PFSK-1 (cell line): ENCODE data around the gene TNNC1.

ENCODE experiments used
- FOXP2 ChIP-seq: optimal IDR thresholded peaks from 2 replicates; pipeline ENCODE3; 2011; ENCODE audit warnings: borderline replicate concordance, control low read depth, inconsistent platforms; ENCODE audit not compliant: insufficient read depth; ENCODE audit errors: extremely low read length, extremely low read depth
- POLR2AphosphoS5 ChIP-seq: IDR thresholded peaks from 2 replicates; pipeline ENCODE4 v1.6.1; 2012; ENCODE audit warnings: low read depth, mild to moderate bottlenecking, control low read depth, low read length, moderate library complexity
- SIN3A ChIP-seq: IDR thresholded peaks from 2 replicates; pipeline ENCODE4 v1.6.1; 2012; ENCODE audit warnings: mild to moderate bottlenecking, low read length, moderate library complexity, borderline replicate concordance; ENCODE audit not compliant: insufficient read depth
- TAF1 ChIP-seq: IDR thresholded peaks from 2 replicates; pipeline ENCODE4 v1.6.1; 2012; ENCODE audit warnings: low read length, control low read depth, borderline replicate concordance; ENCODE audit not compliant: insufficient read depth
- TF ChIP-seq, protein P1 (sequence below), 2 experiments: IDR thresholded peaks; 2 replicates each; pipeline versions ENCODE4 v1.6.1 to v1.8.0; 2011 to 2012; ENCODE audit warnings: low read depth in 2 of 2, low read length in 2 of 2, control low read depth in 1 of 2, inconsistent platforms in 1 of 2, mild to moderate bottlenecking in 1 of 2, moderate library complexity in 1 of 2; ENCODE audit not compliant: insufficient read depth in 1 of 2

Gene TNNC1

DNA sequence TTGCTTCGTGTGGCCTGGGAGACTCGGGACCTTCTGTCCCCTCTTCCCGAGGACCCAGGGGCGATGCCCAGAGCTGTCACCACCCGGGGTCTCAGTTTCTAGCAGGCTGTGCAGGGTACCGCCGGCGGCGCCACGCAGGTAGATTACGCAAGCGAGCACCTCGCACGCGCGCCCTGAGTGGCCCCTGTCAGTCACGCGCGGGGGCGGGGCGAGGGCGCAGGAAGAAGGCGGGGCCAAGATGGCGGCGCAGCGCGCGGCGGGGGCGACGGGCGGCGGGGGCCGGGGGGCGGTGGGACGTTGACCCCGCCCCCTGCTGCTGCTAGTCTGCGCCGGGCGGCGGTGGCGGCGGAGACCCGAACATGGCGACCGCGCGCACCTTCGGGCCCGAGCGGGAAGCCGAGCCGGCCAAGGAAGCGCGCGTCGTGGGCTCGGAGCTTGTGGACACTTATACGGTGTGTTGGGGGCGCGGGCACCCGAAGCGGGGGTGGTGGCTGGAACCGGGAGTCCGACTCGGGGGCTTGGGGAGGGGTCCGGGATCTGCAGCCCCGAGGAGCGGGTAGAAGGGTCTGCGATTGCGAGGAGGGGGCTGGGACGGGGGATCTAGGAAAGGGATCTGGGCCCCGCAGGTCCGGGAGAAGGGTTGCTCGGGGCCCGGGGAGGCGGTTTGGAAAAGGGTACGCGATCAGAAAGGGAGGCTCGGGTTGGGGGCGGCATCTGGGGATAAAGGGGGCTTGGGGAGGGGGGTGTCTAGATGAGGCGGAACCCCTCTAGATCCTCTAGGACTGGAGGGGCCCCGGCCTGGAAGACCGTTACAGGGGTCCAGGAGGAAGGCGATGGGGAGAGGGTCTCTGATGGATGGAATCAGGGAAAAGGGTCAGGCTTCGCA is 1.7 kb upstream of the TNNC1 start, which contains the start of gene NISCH:
NISCH (plus strand) TSS at position 322 of the 886 bp plus-strand sequence; CDS start at position 360, 38 bp downstream.
- TF ChIP-seq POLR2AphosphoS5 (peak; percentile 57; the same call in 1 of the 2 replicates), FOXP2 (peak; percentile 65), TAF1 (peak; percentile 65; the same call in 1 of the 2 replicates), SIN3A (peak; percentile 61; the same call in 1 of the 2 replicates)
- TF ChIP-seq, protein P1, sequence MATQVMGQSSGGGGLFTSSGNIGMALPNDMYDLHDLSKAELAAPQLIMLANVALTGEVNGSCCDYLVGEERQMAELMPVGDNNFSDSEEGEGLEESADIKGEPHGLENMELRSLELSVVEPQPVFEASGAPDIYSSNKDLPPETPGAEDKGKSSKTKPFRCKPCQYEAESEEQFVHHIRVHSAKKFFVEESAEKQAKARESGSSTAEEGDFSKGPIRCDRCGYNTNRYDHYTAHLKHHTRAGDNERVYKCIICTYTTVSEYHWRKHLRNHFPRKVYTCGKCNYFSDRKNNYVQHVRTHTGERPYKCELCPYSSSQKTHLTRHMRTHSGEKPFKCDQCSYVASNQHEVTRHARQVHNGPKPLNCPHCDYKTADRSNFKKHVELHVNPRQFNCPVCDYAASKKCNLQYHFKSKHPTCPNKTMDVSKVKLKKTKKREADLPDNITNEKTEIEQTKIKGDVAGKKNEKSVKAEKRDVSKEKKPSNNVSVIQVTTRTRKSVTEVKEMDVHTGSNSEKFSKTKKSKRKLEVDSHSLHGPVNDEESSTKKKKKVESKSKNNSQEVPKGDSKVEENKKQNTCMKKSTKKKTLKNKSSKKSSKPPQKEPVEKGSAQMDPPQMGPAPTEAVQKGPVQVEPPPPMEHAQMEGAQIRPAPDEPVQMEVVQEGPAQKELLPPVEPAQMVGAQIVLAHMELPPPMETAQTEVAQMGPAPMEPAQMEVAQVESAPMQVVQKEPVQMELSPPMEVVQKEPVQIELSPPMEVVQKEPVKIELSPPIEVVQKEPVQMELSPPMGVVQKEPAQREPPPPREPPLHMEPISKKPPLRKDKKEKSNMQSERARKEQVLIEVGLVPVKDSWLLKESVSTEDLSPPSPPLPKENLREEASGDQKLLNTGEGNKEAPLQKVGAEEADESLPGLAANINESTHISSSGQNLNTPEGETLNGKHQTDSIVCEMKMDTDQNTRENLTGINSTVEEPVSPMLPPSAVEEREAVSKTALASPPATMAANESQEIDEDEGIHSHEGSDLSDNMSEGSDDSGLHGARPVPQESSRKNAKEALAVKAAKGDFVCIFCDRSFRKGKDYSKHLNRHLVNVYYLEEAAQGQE (IDR thresholded peaks at IDR 0.05; ENCODE audit: insufficient read depth in 1 of 2, low read depth in 2 of 2, low read length in 2 of 2): no peak

DNA sequence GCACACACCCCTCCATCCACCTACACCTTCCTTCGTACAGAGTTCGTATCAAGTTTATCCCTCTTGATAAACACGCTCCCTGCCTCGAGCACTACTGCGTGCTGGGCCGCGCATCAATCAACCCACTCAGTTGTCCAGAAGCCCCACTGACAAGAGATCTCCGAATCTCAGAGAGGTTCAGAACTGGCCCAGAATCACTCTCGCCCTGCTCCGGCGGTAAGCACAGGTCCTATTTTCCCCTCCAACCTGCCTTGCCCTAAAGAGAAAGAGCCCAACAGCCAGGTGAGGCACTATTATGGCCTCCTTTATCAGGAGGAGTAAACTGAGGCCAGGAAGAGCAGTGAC is 1.1 kb upstream of the TNNC1 start:
- TF ChIP-seq TAF1 (no peak), SIN3A (no peak), FOXP2 (no peak), POLR2AphosphoS5 (no peak)
- TF ChIP-seq, protein P1 (IDR thresholded peaks at IDR 0.05; ENCODE audit: insufficient read depth in 1 of 2, low read depth in 2 of 2, low read length in 2 of 2): no peak

DNA sequence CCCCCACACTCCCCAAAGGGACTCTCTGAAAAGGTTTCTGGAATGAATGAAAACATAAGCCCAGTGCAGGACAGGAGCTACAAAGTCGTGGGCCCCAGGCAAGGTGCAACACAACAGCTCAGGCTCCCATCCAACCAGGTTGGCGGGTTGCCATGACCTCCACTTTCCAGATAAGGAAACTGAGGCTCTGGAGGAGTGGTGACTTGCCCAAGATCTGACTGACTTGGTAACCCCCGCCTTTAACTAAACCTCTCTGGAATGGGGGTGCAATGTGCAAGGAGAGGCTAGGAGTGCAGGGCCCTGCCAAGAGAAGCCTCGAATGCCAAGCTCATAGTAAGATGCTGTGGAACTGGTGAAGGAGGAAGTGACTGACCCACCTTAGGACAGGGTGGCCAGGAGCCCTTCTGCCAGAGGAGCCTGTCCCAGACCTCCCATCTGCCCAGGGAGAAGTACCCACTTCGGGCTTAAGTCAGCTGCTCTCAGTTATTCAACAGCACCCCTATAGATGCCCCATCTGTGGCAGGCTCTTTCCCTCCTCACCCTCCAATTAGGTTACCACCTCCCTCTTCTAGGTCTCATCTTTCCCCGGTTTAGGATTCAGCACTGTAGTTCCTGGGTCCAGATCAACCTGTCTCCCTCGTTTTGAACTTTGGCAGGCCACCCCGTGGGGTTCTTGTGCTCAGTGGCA is 553 bp upstream of the TNNC1 start:
- TF ChIP-seq SIN3A (no peak), FOXP2 (no peak), POLR2AphosphoS5 (no peak), TAF1 (no peak)
- TF ChIP-seq, protein P1 (IDR thresholded peaks at IDR 0.05; ENCODE audit: insufficient read depth in 1 of 2, low read depth in 2 of 2, low read length in 2 of 2): no peak

DNA sequence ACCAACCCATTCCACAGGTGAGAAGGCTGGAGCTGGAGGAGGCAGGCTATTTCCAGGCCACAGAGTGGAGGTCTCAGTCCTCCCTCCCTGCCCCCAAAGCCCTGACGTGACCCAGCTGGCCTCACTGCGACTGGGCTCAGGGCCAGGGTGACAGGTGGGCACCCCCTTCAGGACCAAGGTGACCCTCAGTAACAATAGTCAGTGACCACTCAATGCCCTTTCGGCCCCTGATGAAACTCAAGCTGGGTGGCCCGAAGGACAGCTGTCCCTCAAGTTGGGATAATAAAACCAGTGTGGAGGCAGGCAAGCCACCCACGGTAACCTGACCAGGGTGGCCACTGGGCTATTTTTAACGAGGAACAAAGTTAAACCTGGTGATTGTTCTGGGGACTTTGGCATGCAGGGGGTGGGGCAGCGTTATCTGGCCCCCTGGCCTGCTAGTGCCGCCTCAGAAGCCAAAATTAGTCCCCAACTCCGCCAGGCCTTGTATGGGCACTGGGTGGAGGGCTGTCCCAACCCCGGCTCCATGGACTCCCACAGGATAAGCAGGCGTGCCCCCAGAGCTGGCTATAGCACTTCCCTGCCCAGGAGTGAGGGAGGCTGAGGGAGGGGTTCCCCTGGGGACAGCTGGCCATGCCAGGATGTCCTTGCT is 1.1 kb downstream of the TNNC1 start:
- no peak for TF ChIP-seq FOXP2
- TF ChIP-seq SIN3A: no peak
- TF ChIP-seq TAF1: no peak
- TF ChIP-seq, protein P1 (IDR thresholded peaks at IDR 0.05; ENCODE audit: insufficient read depth in 1 of 2, low read depth in 2 of 2, low read length in 2 of 2): no peak
- TF ChIP-seq POLR2AphosphoS5: no peak
